GM21515 (cell line): Measurements from ENCODE around the gene NOP16.

Experiments used
- ATAC-seq: cut with Tn5 transposase; IDR thresholded peaks from one replicate; pipeline ENCODE4 v1.9.1; 2021; ENCODE audit not compliant: unreplicated experiment

The NOP16 gene

GRCh38 chr5:176388444-176389134, at the start of gene NOP16, which contains the start of gene HIGD2A:
Gene NOP16, minus strand, starts transcription at chr5:176388598. Its CDS starts 59 bp downstream, at chr5:176388539.
Gene HIGD2A, plus strand, starts transcription at chr5:176388751. Its CDS starts 69 bp downstream, at chr5:176388820.
- ATAC-seq: peak; percentile 85

GRCh38 chr5:176436656-176437055, 48.3 kb upstream of the NOP16 start:
- no peak for ATAC-seq

- no peak for ATAC-seq
These were observed 44.3 kb upstream of the NOP16 start for GRCh38 chr5:176432707-176433106.

GRCh38 chr5:176429972-176430371, 41.6 kb upstream of the NOP16 start:
- ATAC-seq: no peak

GRCh38 chr5:176427971-176428370, 39.6 kb upstream of the NOP16 start:
- no peak for ATAC-seq

- ATAC-seq: no peak
These were observed 38.5 kb upstream of the NOP16 start for GRCh38 chr5:176426876-176427275.

- ATAC-seq: no peak
These were observed 37.4 kb upstream of the NOP16 start for GRCh38 chr5:176425791-176426190.

GRCh38 chr5:176425138-176425537, 36.7 kb upstream of the NOP16 start:
- no peak for ATAC-seq

GRCh38 chr5:176424181-176424580, 35.8 kb upstream of the NOP16 start:
- ATAC-seq: no peak

- no peak for ATAC-seq
These were observed 32.7 kb upstream of the NOP16 start for GRCh38 chr5:176420972-176421544.

- ATAC-seq: no peak
These were observed 31.7 kb upstream of the NOP16 start for GRCh38 chr5:176420086-176420485.

GRCh38 chr5:176418251-176418650, 29.9 kb upstream of the NOP16 start:
- no peak for ATAC-seq

GRCh38 chr5:176416965-176417364, 28.6 kb upstream of the NOP16 start:
- ATAC-seq: no peak

- ATAC-seq: peak; percentile 91
These were observed 27.8 kb upstream of the NOP16 start, which contains the start of gene CLTB for GRCh38 chr5:176415952-176416924. Gene CLTB, minus strand, starts transcription at chr5:176416539. Its CDS starts 176 bp downstream, at chr5:176416363.

GRCh38 chr5:176415240-176415951, 27.0 kb upstream of the NOP16 start:
- no peak for ATAC-seq

- ATAC-seq: no peak
These were observed 26.3 kb upstream of the NOP16 start for GRCh38 chr5:176414704-176415103.

GRCh38 chr5:176413709-176414191, 25.4 kb upstream of the NOP16 start:
- no peak for ATAC-seq

GRCh38 chr5:176413255-176413565, 24.8 kb upstream of the NOP16 start:
- no peak for ATAC-seq

- ATAC-seq: no peak
These were observed 24.3 kb upstream of the NOP16 start for GRCh38 chr5:176412517-176413254.
